Neural crest cell (in vitro differentiated cells): ENCODE results near the gene CRIM1. TPM values are rescaled to one million over a fixed set of nuclear protein-coding genes. Genes with fewer than 3 reads are reported as not detected.

ENCODE experiments used
- DNase-seq: peaks from one replicate; pipeline ENCODE4 v3.0.0; 2021; ENCODE audit warnings: low read depth, mixed read lengths, low spot score
- H3K27ac Mint-ChIP-seq: one replicate; pipeline ENCODE4 v1.8.0; 2021; ENCODE audit warnings: mild to moderate bottlenecking, mixed read lengths; ENCODE audit not compliant: unreplicated experiment
- H3K27me3 Mint-ChIP-seq: 2 replicates; pipeline ENCODE4 v1.8.0; 2021; ENCODE audit warnings: low read depth, mild to moderate bottlenecking, mixed read lengths
- H3K36me3 Mint-ChIP-seq: 2 replicates; pipeline ENCODE4 v1.8.0; 2021; ENCODE audit warnings: low read depth, mild to moderate bottlenecking, mixed read lengths
- H3K4me1 Mint-ChIP-seq: 2 replicates; pipeline ENCODE4 v1.8.0; 2021; ENCODE audit warnings: mixed read lengths
- H3K4me3 Mint-ChIP-seq: one replicate; pipeline ENCODE4 v1.8.0; 2021; ENCODE audit warnings: mild to moderate bottlenecking, mixed read lengths
- H3K9me3 Mint-ChIP-seq: 2 replicates; pipeline ENCODE4 v1.8.0; 2021; ENCODE audit warnings: mixed read lengths
- CTCF ChIP-seq: fragments of 200-600 bp; sonication (generic); conservative IDR thresholded peaks from 2 replicates; pipeline ENCODE4 v1.5.0; 2021; ENCODE audit warnings: antibody characterized with exemption, mild to moderate bottlenecking
- total RNA-seq: library from RNA; stranded (reverse); gene quantifications from 2 replicates; pipeline ENCODE4 v1.2.1, GENCODE V29; 2021

The CRIM1 gene
- total RNA-seq, 1 donor from 2014 or later, result 13.8 TPM

DNA sequence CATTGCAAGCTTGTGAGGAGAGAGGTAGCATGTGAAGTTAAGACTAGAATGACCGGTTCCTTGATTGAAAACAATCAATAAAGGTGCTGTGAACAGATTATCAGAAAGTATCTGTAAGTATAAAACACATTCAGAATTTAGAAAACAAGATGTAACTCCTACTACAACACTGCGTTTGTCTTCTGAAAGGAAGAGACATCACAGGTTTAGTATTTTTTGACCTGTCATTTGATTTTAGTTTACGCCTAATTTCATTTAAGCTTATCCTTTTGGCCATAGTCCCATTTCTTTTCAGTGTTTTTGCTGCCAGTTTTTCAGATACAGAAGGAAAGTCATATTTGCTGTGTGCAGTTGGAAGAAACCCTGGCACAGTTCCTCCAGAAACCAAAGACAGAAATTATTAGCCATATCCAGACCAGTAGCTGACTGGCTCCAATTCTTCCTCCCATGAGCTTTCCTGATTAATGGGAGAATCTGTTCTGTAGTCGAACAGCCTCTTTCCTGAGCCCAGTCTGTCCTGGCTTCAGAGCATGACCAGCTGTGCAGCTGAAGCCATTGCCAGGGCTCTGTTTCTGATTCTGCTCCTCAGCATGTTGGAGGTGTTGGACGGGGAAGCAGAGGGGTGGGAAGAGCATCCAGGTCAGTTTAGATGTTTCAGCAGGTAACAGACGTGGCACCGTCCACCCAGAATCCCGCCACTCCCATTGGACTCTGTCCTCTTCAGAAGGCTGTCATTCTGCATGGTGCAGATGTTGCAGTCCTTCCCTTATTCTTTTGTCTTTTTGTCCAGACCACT lies 61.0 kb downstream of the CRIM1 start:
- no peak overlapping the region for H3K27ac Mint-ChIP-seq
- no peak overlapping the region for H3K4me3 Mint-ChIP-seq
- no peak for TF ChIP-seq CTCF
- no peaks in the 10 kb centered on the region for H3K9me3 Mint-ChIP-seq
- peaks cover 29% of the 10 kb centered on the region for H3K4me1 Mint-ChIP-seq
- no peak for DNase-seq
- H3K36me3 Mint-ChIP-seq, result no peaks in the 10 kb centered on the region
- H3K27me3 Mint-ChIP-seq, result no peaks in the 10 kb centered on the region

DNA sequence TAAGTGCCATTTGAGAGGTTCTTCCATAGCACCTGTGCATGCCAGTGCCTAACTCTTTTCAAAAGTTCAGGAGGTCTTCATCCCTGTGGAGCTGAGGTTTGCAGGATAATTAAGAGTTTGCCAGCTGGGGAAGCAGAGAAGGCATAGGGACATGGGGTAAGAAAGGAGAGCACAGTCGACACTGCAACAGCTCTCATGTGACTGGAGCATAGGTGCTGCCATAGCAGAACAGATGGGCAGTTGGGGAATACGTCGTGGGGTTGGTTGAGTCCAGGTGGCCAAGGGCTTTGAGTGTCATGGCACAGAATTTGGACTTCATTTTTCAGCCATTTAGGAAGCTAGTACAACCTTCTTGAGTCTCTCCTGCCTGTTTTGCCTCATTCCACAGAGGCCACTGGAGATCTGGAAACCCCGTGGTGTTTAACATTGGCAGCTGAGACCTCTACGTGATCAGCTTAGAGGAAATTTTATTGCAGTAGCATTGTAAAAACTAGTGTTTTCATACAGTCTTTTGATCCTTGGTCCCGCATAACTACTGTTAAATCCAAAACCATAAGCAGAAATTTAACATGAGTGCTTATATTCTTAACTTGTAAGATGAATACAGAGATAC lies 65.1 kb downstream of the CRIM1 start:
- no peak for DNase-seq
- Mint-ChIP-seq H3K36me3 (no peaks in the 10 kb centered on the region), H3K9me3 (no peaks in the 10 kb centered on the region), H3K27ac (no peak overlapping the region), H3K27me3 (no peaks in the 10 kb centered on the region), H3K4me1 (peaks cover 4% of the 10 kb centered on the region), H3K4me3 (no peak overlapping the region)
- TF ChIP-seq CTCF, result no peak

GRCh38 chr2:36421379-36421778 lies 65.8 kb downstream of the CRIM1 start:
- Mint-ChIP-seq H3K36me3 (no peaks in the 10 kb centered on the region), H3K4me3 (no peak overlapping the region), H3K4me1 (peaks cover 4% of the 10 kb centered on the region), H3K27me3 (no peaks in the 10 kb centered on the region), H3K9me3 (no peaks in the 10 kb centered on the region), H3K27ac (no peak overlapping the region)
- no peak for DNase-seq
- TF ChIP-seq CTCF, result no peak

DNA sequence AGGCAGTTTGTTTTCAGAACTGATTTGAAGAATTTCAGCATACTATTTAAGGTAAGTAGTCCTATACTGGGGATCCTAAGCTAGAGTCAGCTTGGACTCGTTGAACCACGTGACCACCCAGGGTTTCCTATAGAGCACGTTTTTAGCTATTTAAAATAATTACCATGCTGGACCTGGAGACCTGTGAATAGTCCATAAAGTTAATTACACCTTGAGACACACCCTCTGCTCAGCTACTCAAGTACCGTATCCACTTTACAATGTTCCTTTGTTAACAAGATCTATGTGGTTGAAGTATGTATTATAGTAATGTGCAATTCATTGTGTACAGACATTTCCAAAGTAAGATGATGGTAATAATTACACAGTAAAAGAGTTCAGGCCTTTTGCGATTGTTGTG lies 67.6 kb downstream of the CRIM1 start:
- TF ChIP-seq CTCF, result no peak
- no peak for DNase-seq
- Mint-ChIP-seq H3K4me3 (no peak overlapping the region), H3K27ac (no peak overlapping the region), H3K36me3 (no peaks in the 10 kb centered on the region), H3K4me1 (peaks cover 4% of the 10 kb centered on the region), H3K27me3 (no peaks in the 10 kb centered on the region), H3K9me3 (no peaks in the 10 kb centered on the region)

GRCh38 chr2:36423619-36424120 lies 68.1 kb downstream of the CRIM1 start:
- Mint-ChIP-seq H3K36me3 (no peaks in the 10 kb centered on the region), H3K27me3 (no peaks in the 10 kb centered on the region), H3K27ac (no peak overlapping the region), H3K4me1 (peaks cover 3% of the 10 kb centered on the region), H3K4me3 (no peak overlapping the region), H3K9me3 (no peaks in the 10 kb centered on the region)
- TF ChIP-seq CTCF, result no peak
- no peak for DNase-seq
